Measurements from ENCODE around the gene ARL3. TPM values are rescaled to one million over a fixed set of nuclear protein-coding genes. Genes with fewer than 3 reads are reported as not detected.

The ARL3 gene
- total RNA-seq, 2 experiments from 2014 or later = 5.3 to 6.2 TPM

- H3K4me1 Mint-ChIP-seq (ENCODE audit: low read depth) = peaks cover 8% of the 10 kb centered on the region
- DNase-seq (peak; percentile 76), ATAC-seq (peak; percentile 85)
- H3K4me3 Mint-ChIP-seq = no peak overlapping the region
- peaks cover 37% of the 10 kb centered on the region for H3K36me3 Mint-ChIP-seq (ENCODE audit: low read depth)
- peak; percentile 77 for TF ChIP-seq CTCF (IDR thresholded peaks at IDR 0.05)
- ChIA-PET POLR2A (no interaction called here), CTCF (interaction anchor here (0.8 to 2.3 kb wide), 4 partner anchors 10 to 172 kb away, joined by 3 to 8 read pairs (median 5); no protein-coding TSS in a partner anchor)
- intact Hi-C loops (cut with micrococcal nuclease) = no loop called here
- H3K9me3 Mint-ChIP-seq = no peaks in the 10 kb centered on the region
- no peaks in the 10 kb centered on the region for H3K27me3 Mint-ChIP-seq
- peak overlapping the region; percentile 76 for H3K27ac Mint-ChIP-seq
Measured at GRCh38 chr10:102729029-102730026, 15.1 kb upstream of the ARL3 start.

- H3K36me3 Mint-ChIP-seq (ENCODE audit: low read depth) = peaks cover 39% of the 10 kb centered on the region
- no peak for TF ChIP-seq CTCF (IDR thresholded peaks at IDR 0.05)
- peaks cover 12% of the 10 kb centered on the region for H3K4me1 Mint-ChIP-seq (ENCODE audit: low read depth)
- intact Hi-C loops (cut with micrococcal nuclease) = no loop called here
- POLR2A ChIA-PET = no interaction called here
- H3K4me3 Mint-ChIP-seq = no peak overlapping the region
- DNase-seq (no peak), ATAC-seq (no peak)
- no peaks in the 10 kb centered on the region for H3K27me3 Mint-ChIP-seq
- CTCF ChIA-PET = interaction anchor here (1.2 to 2.3 kb wide), 5 partner anchors 13 to 175 kb away, joined by 3 to 8 read pairs (median 5); partner anchors contain the start of gene SFXN2
- H3K9me3 Mint-ChIP-seq = no peaks in the 10 kb centered on the region
- peak overlapping the region; percentile 13 for H3K27ac Mint-ChIP-seq
Measured at GRCh38 chr10:102727037-102727818, 13.0 kb upstream of the ARL3 start.

- Mint-ChIP-seq H3K27ac (no peak overlapping the region), H3K36me3 (ENCODE audit: low read depth) (peaks cover 40% of the 10 kb centered on the region), H3K4me3 (no peak overlapping the region), H3K4me1 (ENCODE audit: low read depth) (peaks cover 18% of the 10 kb centered on the region), H3K27me3 (no peaks in the 10 kb centered on the region), H3K9me3 (no peaks in the 10 kb centered on the region)
- intact Hi-C loops (cut with micrococcal nuclease) = no loop called here
- ChIA-PET CTCF (interaction anchor here (1.2 kb wide), 1 partner anchor 176 kb away, joined by 4 read pairs; no protein-coding TSS in a partner anchor), POLR2A (no interaction called here)
- DNase-seq (no peak), ATAC-seq (no peak)
- no peak for TF ChIP-seq CTCF (IDR thresholded peaks at IDR 0.05)
Measured at GRCh38 chr10:102726274-102726673, 12.1 kb upstream of the ARL3 start.

DNA sequence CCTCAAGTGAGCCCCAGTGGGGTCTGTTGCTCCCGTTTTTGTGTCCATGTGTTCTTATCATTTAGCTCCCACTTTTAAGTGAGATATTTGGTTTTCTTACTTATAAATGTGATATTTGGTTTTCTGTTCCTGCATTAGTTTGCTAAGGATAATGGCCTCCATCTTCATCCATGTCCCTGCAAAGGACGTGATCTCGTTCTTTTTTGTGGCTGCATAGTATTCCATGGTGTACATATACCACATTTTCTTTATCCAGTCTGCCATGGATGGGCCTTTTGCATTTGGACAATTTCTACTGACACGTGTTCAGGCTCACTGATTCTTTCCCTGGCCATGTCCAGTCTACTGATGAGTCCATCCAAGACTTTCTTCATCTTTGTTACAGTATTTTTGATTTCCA is 9.8 kb upstream of the ARL3 start:
- intact Hi-C loops (cut with micrococcal nuclease) = no loop called here
- Mint-ChIP-seq H3K36me3 (ENCODE audit: low read depth) (peaks cover 43% of the 10 kb centered on the region), H3K9me3 (no peaks in the 10 kb centered on the region), H3K27ac (no peak overlapping the region), H3K4me3 (no peak overlapping the region), H3K4me1 (ENCODE audit: low read depth) (peaks cover 25% of the 10 kb centered on the region), H3K27me3 (no peaks in the 10 kb centered on the region)
- ATAC-seq (no peak), DNase-seq (no peak)
- ChIA-PET CTCF (interaction anchor here (1.1 to 1.4 kb wide), 2 partner anchors 8 to 11 kb away, joined by 3 read pairs; no protein-coding TSS in a partner anchor), POLR2A (no interaction called here)
- TF ChIP-seq CTCF (IDR thresholded peaks at IDR 0.05) = no peak

Measured in activated CD8-positive, alpha-beta T cell treated with anti-CD3 and anti-CD28 coated beads for 36 hours (primary cell).